GM10847 (cell line): ENCODE measurements around the gene SF3B3.

Source experiments
- POLR2A ChIP-seq: IDR thresholded peaks from 2 replicates; pipeline ENCODE4 v1.6.1; 2011; ENCODE audit not compliant: insufficient read length; ENCODE audit errors: extremely low read depth

The SF3B3 gene

GRCh38 chr16:70494202-70494770, 29.3 kb upstream of the SF3B3 start:
- no peak for TF ChIP-seq POLR2A

- no peak for TF ChIP-seq POLR2A
Measured at GRCh38 chr16:70494777-70495176, 28.8 kb upstream of the SF3B3 start.

- TF ChIP-seq POLR2A = no peak
Measured at GRCh38 chr16:70495425-70496182, 28.0 kb upstream of the SF3B3 start.

GRCh38 chr16:70496513-70496912, 27.1 kb upstream of the SF3B3 start:
- no peak for TF ChIP-seq POLR2A

GRCh38 chr16:70508752-70509151, 14.9 kb upstream of the SF3B3 start:
- no peak for TF ChIP-seq POLR2A

GRCh38 chr16:70510216-70510615, 13.4 kb upstream of the SF3B3 start:
- TF ChIP-seq POLR2A = no peak

GRCh38 chr16:70511833-70512232, 11.8 kb upstream of the SF3B3 start:
- no peak for TF ChIP-seq POLR2A

GRCh38 chr16:70512456-70512855, 11.2 kb upstream of the SF3B3 start:
- no peak for TF ChIP-seq POLR2A

GRCh38 chr16:70520612-70521297, 2.9 kb upstream of the SF3B3 start:
- no peak for TF ChIP-seq POLR2A

GRCh38 chr16:70522216-70523075, 1.2 kb upstream of the SF3B3 start:
- TF ChIP-seq POLR2A = no peak

- TF ChIP-seq POLR2A = peak; percentile 85
Measured at GRCh38 chr16:70523076-70523742, 407 bp upstream of the SF3B3 start, which contains the start of gene COG4. TSS of gene COG4 (minus strand) at chr16:70523554. CDS start at chr16:70523543, 11 bp downstream.

GRCh38 chr16:70526403-70526802, 2.8 kb downstream of the SF3B3 start:
- no peak for TF ChIP-seq POLR2A

- no peak for TF ChIP-seq POLR2A
Measured at GRCh38 chr16:70527315-70527996, 3.8 kb downstream of the SF3B3 start.
